HG03354 (cell line): ENCODE results near the gene GRIP2.

Source experiments
- ATAC-seq: cut with Tn5 transposase; IDR thresholded peaks from one replicate; pipeline ENCODE4 v1.9.1; 2021; ENCODE audit warnings: mild to moderate bottlenecking; ENCODE audit not compliant: unreplicated experiment, poor library complexity, severe bottlenecking

GRIP2 gene

GRCh38 chr3:14444380-14444779, 95.8 kb downstream of the GRIP2 start:
- no peak for ATAC-seq

- ATAC-seq: no peak
Measured at GRCh38 chr3:14441920-14442300, 98.2 kb downstream of the GRIP2 start.

DNA sequence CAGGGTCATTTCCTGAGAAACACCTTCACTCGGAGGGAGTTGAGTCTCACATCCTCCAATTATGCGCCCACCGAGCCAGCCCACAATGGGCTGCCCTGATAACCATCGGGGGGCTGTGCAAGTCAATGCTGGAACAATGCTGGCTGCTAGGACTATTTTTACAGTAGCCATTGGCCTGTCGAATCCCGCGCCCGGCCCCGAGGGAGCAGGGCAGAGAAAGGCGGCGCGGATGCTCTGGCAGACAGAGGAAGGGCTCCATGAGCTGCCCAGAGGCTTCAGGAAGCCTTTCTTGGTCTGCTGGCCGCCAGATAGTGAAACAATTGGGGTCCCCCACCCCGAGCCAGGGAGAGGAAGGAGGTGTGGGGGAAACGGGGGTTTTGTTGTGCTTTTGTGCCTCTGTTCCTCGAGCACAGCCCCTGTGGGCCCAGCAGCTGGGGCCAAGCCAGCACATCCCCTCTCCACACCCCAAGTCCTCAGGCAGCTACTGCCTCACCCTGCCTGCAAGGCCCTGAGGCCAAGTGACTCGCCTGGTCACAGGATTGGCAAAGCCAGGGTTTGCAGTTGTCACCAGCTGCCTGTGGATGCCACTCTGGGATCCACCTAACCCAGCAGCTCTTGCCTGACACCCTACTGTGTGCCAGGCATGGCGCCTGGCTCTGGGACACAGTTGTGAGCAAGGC, 98.8 kb downstream of the GRIP2 start:
- ATAC-seq: no peak

GRCh38 chr3:14440531-14441239, 99.5 kb downstream of the GRIP2 start:
- no peak for ATAC-seq

- no peak for ATAC-seq
Measured at GRCh38 chr3:14440168-14440518, 100.0 kb downstream of the GRIP2 start.

GRCh38 chr3:14439501-14440167, 100.5 kb downstream of the GRIP2 start:
- no peak for ATAC-seq
